Transverse colon (tissue), 4 donors: ENCODE measurements around the gene CUL2. TPM values are rescaled to one million over a fixed set of nuclear protein-coding genes. Genes with fewer than 3 reads are reported as not detected.

Source experiments
- DNase-seq: peaks from one replicate; pipeline ENCODE4 v3.0.0-alpha.2; 2019
- H3K27ac ChIP-seq, 4 donors: fragments of 200-600 bp; sonication (generic); 2 replicates each; pipeline ENCODE4 v1.5.1; 2016 to 2018; ENCODE audit warnings: inconsistent platforms in 4 of 4
- H3K27me3 ChIP-seq: fragments of 200-600 bp; sonication (generic); 2 replicates; pipeline ENCODE4 v1.5.1; 2017; ENCODE audit warnings: inconsistent platforms
- H3K36me3 ChIP-seq, 4 donors: fragments of 200-600 bp; sonication (generic); 2 replicates each; pipeline ENCODE4 v1.5.1; 2017 to 2019; ENCODE audit warnings: inconsistent platforms in 4 of 4
- H3K4me1 ChIP-seq, 4 donors: fragments of 200-600 bp; sonication (generic); 2 replicates each; pipeline ENCODE4 v1.5.1; 2017 to 2020; ENCODE audit warnings: inconsistent platforms in 4 of 4
- H3K4me3 ChIP-seq, 4 donors: fragments of 200-600 bp; sonication (generic); 1 replicate in 1 of 4; 2 replicates in 3 of 4; pipeline versions ENCODE4 v1.5.1 to v1.6.1; 2017 to 2019; ENCODE audit warnings: inconsistent platforms in 4 of 4
- H3K9me3 ChIP-seq, 2 donors: fragments of 200-600 bp; sonication (generic); 2 replicates each; pipeline ENCODE4 v1.5.1; 2017 to 2019; ENCODE audit warnings: inconsistent platforms in 2 of 2
- CTCF ChIP-seq, 5 experiments: fragments of 200-600 bp in 3 of 5; fragments of 450-650 bp in 2 of 5; sonication (generic) in 3 of 5; IDR thresholded peaks; 1 replicate in 2 of 5; 2 replicates in 3 of 5; pipeline ENCODE4 v1.5.1; 2016 to 2017; ENCODE audit warnings: antibody characterized with exemption in 5 of 5, inconsistent platforms in 3 of 5, mild to moderate bottlenecking in 2 of 5, moderate library complexity in 1 of 5
- EP300 ChIP-seq: sonication (generic); formaldehyde crosslinking; IDR thresholded peaks from one replicate; pipeline ENCODE4 v1.6.1; 2017; ENCODE audit warnings: antibody characterized with exemption, low read depth
- POLR2A ChIP-seq: fragments of 450-650 bp; IDR thresholded peaks from one replicate; pipeline ENCODE4 v1.6.1; 2016; ENCODE audit warnings: antibody characterized with exemption, mild to moderate bottlenecking, moderate library complexity
- POLR2AphosphoS5 ChIP-seq, 3 donors: sonication (generic); formaldehyde crosslinking; IDR thresholded peaks; one replicate each; pipeline ENCODE4 v1.6.1; 2016; ENCODE audit warnings: antibody characterized with exemption in 3 of 3
- WGBS, 2 donors: methylation state at CpG; one replicate each; pipeline ENCODE4 v1.1.5; 2018; ENCODE audit warnings: low coverage in 1 of 2; 5-methylcytosine and 5-hydroxymethylcytosine counted together
- in situ Hi-C, 4 donors: fragments of 200-750 bp; cut with MboI; loops; one replicate each; pipeline versions ENCODE4 v1.15.0 to v1.15.1; 2017; ENCODE audit warnings: low sequenced_read_pairs in 3 of 4, low pct_ligation_motif_present in 1 of 4, low pct_unique_long_range_greater_than_20kb in 1 of 4
- intact Hi-C: fragments of 100-400 bp; cut with DNase I; formaldehyde crosslinking; loops from one replicate; pipeline ENCODE4 v1.15.1; 2023; ENCODE audit warnings: low total_unique reads
- small RNA-seq, 4 donors: library from RNA; depleted of rRNA; stranded (forward); fragments of <200 nt; gene quantifications; one replicate each; pipeline ENCODE3, GENCODE V24; 2016
- total RNA-seq, 4 donors: library from RNA; depleted of rRNA; stranded (reverse); fragments of >200 nt; gene quantifications; one replicate each; pipeline ENCODE4 v1.1.0, GENCODE V29; 2016

CUL2 gene
- total RNA-seq, 4 donors from 2014 or later = 6.0 to 15.4 (median 11.5) TPM

DNA sequence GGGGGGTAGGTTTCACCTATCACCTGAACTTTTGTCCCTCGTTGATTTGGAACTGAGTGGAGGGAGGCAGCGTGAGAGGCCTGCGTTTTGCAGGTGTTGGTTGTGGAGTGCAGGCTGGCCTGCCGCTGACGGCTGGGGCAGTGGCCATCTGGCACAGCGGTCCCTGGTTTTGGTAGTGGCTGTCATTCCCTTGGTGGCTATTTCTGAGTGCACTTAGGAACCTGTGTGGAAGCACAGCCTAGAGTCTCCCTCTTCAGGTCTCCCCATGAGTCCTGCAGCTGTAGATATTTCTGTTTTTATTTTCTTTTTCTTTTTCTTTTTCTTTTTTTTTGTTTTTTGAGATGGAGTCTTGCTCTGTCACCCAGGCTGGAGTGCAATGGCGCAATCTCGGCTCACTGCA lies 129.2 kb downstream of the CUL2 start:
- Histone ChIP-seq H3K4me3 (no peak overlapping the region), H3K4me1 (no peaks in the 10 kb centered on the region), H3K36me3 (no peaks in the 10 kb centered on the region), H3K27me3 (no peaks in the 10 kb centered on the region), H3K9me3 (no peaks in the 10 kb centered on the region), H3K27ac (no peak overlapping the region)
- intact Hi-C loops (no loop called here), in situ Hi-C loops (loop anchor here in 1 of 4 donors (25.0 kb wide), 1 partner anchor 249 kb away; no protein-coding TSS in a partner anchor)
- WGBS, 2 donors = 79% methylated on average over 8 of the region's 8 CpGs; no CpG with 5 or more reads in 1 of the 2 donors
- no peak for DNase-seq
- TF ChIP-seq POLR2AphosphoS5 (IDR thresholded peaks at IDR 0.05) (no peak), CTCF (IDR thresholded peaks at IDR 0.05) (peak in 1 of 5 experiments; percentile 20)

DNA sequence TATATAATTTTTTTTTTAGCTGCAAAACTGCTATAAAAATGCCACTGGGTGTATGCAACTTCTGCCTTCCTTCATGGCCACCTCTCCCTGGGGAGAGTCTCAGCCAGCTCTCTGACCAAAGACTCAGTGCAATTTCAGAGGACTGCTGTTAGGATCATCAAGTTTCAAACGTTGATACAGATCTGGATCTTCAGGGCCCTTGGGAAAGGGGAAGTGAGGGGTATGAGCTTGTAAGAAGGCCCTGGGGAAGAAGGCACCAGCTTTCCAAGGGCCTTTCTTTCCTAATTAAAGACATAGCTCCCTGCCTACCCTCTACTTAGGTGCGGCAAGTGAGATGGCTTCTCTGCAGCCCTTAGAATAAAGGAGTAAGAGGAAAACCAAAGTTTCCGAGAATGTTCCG lies 130.4 kb downstream of the CUL2 start:
- Histone ChIP-seq H3K4me1 (peaks cover 0 to 2% (median 0%) of the 10 kb centered on the region in 4 donors), H3K9me3 (no peaks in the 10 kb centered on the region), H3K27me3 (no peaks in the 10 kb centered on the region), H3K4me3 (no peak overlapping the region), H3K36me3 (no peaks in the 10 kb centered on the region), H3K27ac (no peak overlapping the region)
- no peak for TF ChIP-seq POLR2AphosphoS5 (IDR thresholded peaks at IDR 0.05)
- no peak for TF ChIP-seq CTCF (IDR thresholded peaks at IDR 0.05)
- no peak for TF ChIP-seq POLR2A
- no peak for TF ChIP-seq EP300
- intact Hi-C loops (no loop called here), in situ Hi-C loops (loop anchor here in 1 of 4 donors (25.0 kb wide), 1 partner anchor 247 kb away; no protein-coding TSS in a partner anchor)
- no peak for DNase-seq
- WGBS, 2 donors = 69% methylated on average over 4 of the region's 4 CpGs; no CpG with 5 or more reads in 1 of the 2 donors

GRCh38 chr10:34959321-34959720 lies 130.8 kb downstream of the CUL2 start:
- Histone ChIP-seq H3K27me3 (no peaks in the 10 kb centered on the region), H3K27ac (no peak overlapping the region), H3K36me3 (no peaks in the 10 kb centered on the region), H3K4me1 (peaks cover 0 to 7% (median 0%) of the 10 kb centered on the region in 4 donors), H3K9me3 (no peaks in the 10 kb centered on the region), H3K4me3 (no peak overlapping the region)
- 33 to 79% methylated on average over 3 to 9 of the region's 9 CpGs for WGBS, 2 donors
- no peak for DNase-seq
- TF ChIP-seq POLR2AphosphoS5 (IDR thresholded peaks at IDR 0.05) = no peak
- TF ChIP-seq EP300 = no peak
- TF ChIP-seq POLR2A = no peak
- no peak for TF ChIP-seq CTCF (IDR thresholded peaks at IDR 0.05)
- intact Hi-C loops = no loop called here
- in situ Hi-C loops = loop anchor here in 1 of 4 donors (25.0 kb wide), 1 partner anchor 247 kb away; no protein-coding TSS in a partner anchor

Small RNAs within 50 kb of the gene (small RNA-seq; reads per million reads assigned to genes)
- gene MIR3611 (0 reads per million in 4 donors), gene RNU7-77P (0 reads per million in 4 donors)

Other genes starting within 250 kb of the CUL2 start
- gene CREM, start 36.5 kb upstream of the CUL2 start, total RNA-seq = 10 to 100 TPM in 3 of 4 donors, 1 to 10 TPM in 1; 2.8 to 99.9 (median 21.1) TPM
- gene CCNY, start 246.2 kb upstream of the CUL2 start, total RNA-seq = 10 to 100 TPM; 19.5 to 53.9 (median 41.4) TPM